GM19035 (cell line): Measurements from ENCODE around the gene RASGRP3.
A peak's percentile ranks its signal among the peaks of the same experiment; 100 is the strongest.

Experiments used
- ATAC-seq: cut with Tn5 transposase; IDR thresholded peaks from one replicate; pipeline ENCODE4 v1.9.1; 2021; ENCODE audit not compliant: unreplicated experiment

The RASGRP3 gene

DNA sequence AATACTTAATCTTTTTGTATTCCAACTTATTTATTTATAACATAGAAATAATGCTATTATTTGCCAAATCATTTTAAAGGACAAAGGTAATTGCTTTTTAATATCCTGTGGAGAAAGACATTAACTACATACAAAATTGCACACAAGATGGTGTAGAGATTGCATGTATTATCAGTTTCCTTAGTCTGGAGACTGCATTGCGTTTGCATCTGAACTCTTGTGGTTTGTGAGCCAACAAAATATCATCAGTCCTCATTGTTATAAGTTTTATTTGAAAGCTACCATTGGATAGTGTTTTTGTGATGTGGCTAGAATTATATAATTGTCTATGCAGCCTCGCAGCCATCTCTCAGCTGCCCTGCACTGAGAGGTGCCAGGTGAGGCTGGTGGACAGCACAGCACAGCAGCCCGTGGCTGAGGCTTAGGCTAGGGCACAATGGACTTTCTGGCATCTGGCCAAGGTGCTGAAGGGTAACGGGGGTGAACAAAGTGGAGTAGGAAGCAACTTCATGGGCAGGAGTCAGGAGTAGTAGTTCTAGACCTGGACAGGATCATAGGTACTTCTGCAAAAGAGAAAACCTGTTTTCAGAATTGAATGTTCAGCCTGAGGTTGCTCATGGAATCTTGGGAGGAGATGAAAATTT is 15.1 kb downstream of the RASGRP3 start:
- no peak for ATAC-seq

DNA sequence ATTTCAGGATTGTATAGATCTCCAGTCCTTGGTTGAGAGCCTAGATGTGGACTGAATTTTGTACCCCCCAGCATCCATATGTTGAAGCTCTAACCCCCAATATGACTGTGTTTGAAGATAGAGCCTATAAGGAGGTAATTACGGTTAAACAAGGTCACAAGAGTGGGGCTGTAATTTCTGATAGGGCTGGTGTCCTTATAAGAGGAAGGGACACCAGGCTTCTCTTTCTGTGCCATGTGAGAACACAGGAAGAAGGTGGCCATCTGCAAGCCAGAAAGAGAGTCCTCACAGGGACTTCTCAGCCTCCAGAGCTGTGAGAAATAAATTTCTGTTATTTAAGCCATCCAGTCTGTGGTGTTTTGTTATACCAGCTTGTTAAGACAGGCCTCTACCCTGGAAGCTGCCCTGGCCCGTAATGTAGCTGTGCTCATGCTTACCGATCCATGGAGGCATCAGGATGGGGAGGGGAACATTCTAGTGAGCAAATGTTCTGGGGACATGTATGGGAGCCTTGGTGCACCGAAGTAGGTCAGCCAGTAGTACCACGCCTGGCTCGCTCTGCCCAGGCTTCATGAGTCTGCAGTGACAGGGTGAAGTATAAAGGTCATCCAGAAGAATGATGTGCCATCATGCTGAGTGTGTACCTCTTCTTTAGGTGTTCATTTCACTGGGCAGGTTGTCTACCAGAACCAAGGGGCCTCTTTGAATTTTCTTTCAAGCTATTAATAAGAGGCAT is 16.1 kb downstream of the RASGRP3 start:
- no peak for ATAC-seq

DNA sequence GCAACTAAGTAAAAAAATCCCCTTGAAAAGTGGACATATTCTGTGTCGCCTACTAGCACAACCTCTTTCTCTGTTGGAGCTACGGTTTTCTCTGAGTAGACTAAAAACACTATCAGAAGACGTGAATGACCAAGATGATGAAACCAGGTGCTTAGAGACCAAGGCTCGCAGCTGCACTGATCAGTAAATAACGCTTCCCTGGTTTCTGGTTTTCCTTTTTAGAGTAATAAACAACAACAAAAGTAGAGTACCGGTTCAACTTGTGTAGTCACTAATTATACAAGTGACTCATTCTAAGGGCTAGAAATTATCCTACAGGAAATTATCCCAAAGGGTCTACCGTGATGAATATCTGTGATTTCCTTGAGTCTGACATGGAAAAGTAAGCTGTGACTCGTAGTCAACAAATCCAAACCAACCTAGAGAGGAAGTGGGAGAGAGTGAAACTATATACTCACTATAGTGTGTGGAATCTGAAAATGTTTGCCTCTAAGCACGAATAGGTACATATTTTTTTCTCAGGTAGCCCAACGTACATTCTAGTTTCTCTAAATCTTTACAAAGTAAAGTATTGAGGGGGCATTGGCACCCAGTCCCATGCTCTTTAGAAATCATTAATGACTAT is 17.8 kb downstream of the RASGRP3 start:
- ATAC-seq: peak; percentile 57

DNA sequence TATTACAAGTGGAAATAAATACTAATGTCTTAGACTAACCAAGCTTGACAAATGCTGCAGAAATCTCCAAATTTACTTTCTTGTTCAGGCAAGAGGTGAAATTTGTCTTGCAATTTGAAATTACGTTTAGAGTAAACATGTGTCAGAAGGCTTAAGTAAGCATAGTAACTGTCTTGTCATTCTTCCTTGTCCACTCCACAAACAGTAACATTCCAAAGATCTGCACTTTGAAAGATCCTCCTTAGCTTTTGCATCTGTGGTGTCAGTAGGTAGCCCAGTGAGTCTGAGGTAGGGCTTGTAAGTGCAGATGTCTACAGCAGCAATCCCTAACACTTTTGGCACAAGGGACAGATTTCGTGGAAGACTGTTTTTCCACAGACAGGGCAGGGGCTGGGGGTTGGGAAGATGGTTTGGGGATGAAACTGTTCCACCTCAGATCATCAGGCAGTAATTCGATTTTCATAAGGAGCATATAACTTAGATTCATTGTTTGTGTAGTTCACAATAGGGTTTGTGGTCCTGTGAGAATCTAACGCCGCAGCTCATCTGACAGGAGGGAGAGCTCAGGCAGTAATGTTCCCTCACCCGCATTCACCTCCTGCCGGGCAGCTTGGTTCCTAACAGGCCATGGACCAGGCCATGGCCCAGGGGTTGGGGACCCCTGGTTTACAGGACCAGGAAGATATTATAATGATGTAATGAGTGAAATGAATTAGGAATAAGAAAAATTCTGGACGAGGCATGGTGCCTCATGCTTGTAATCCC is 18.6 kb downstream of the RASGRP3 start:
- no peak for ATAC-seq

DNA sequence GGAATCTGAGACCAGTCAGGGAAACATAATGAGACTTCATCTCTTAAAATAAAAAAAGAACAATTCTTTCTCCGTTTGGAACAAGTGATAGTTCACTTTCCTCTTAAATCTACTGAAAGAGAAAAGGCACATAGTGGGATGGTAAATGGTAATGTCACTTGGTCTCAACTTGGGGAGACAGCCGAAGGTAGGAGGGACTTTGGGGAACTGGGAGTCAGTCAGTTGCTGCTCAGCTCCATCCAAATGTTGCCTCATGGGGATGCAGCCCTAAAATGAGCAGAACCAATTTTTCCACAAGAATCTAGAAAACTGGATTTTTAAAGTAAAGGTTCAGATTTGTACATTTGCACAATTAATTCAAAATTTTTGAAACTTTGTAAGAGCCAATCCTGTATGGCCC is 19.2 kb downstream of the RASGRP3 start:
- no peak for ATAC-seq

DNA sequence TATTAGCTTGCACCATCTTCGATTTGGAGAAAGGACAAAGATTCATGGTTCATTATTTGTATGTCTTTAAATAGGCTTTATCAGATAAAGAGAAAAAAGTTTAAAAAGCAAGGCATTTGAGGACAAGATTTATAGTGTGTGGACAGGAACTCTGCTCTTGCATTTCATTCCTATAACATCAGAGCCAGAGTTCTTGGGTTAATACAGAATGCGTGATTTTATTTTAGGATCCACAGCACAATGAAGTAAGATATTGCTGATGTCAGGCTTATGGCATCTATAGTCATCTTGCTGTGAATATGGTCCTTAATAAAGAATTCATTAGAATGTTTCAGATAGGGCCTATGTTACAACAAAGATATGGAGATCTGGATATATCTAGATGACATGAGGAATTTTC is 19.7 kb downstream of the RASGRP3 start:
- no peak for ATAC-seq

DNA sequence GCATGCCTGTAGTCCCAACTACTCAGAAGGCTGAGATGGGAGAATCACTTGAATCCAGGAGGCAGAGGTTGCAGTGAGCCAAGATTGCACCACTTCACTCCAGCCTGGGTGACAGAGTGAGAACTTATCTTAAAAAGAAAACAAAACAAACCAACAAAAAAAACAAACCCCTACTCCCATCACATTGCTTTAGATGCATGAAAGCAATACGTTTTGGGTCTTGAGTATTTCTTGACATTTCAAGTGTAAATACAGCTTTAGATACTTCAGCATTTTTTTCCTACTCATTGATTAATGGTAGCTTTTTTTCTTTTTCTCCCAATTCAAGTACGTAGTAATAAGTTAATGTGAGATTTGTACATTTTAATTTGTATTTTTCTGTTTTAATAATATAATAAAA is 20.3 kb downstream of the RASGRP3 start:
- no peak for ATAC-seq

DNA sequence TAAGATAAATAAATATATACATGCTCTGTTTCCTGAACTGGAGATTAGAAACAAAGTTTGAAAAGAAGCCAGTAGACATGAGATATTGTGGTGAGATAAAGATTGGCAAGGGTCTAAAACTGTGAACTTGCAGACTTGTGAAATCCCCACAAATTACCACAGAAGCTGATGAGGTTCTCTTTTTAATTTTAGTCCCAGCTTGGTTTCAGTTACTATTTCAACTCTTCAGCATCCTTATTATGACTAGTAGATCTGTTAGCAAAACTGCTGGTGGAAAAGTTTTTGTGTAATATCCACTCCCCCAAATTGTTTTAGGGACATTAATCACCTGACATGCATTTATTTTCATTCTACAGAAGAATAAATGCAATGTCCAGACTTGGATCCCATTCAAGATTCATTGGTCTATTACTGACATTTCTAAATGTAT is 20.8 kb downstream of the RASGRP3 start:
- ATAC-seq: peak; percentile 51

DNA sequence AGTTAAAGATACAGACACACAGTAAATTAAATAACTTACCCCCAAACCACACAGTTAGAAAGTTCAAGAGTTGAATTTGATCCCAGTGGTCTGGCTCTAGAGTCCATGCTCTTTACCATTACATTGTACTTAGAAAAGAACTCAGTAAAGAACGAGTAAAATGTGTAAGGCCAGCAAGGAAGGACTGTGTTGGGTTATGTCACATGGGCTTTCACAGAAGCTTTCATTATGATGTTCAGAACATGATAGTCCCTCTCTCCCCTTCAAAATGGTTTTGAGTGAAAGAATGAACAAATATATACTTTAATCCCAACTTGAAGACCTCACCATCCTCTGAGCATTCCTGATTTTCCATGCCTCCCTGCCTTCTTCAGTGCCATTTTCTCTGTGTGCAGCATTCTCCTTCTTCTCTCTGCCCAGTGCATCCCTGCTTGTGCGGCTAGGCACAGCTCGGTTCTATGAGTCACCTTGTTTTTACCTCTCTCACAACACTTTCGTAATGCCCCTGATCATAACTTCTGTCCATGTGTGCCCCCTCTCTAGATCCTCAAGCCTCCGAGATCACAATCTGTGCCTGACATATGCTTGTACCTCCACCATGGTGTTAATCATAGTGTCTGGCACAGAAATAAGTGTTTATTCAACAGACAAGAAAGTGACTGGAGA is 22.0 kb downstream of the RASGRP3 start:
- ATAC-seq: peak; percentile 15

DNA sequence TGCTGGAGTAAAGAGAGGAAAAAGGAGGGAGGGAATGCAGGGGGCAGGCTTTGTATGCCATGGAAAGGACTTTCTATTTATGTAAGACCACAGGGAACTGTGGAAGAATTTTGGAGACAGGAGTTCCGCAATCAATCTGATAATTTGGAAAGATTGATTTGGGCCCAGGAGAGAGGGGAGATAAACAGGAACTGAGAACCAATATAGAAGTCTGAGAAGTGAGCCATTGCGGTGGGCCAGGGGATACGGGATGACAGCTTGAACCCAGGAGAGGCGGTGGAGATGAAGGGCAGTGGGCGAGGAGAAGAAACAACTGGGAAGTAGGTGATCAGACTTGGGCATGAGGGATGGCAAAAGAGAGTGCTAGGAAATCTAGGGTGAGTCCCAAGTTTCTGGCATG is 23.7 kb downstream of the RASGRP3 start:
- ATAC-seq: no peak

DNA sequence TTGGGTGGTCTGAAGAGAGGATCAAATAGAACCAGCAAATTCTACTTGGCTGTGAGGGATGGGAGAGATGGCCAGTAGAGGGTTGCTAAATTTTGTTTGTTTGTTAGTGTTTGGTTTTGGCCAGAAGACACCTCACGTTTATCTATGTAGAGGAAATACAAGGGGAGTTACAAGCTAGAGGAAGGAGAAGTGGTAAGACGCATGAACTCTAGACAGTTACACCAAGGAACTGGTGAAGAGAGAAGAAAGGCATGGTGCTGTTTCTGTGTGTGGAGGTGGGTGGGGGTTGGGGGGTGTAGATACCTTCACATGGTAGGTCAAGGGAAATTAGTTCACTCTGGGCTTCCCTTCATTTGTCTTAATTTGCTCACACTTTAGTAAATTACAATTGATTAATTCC is 25.6 kb downstream of the RASGRP3 start:
- no peak for ATAC-seq

DNA sequence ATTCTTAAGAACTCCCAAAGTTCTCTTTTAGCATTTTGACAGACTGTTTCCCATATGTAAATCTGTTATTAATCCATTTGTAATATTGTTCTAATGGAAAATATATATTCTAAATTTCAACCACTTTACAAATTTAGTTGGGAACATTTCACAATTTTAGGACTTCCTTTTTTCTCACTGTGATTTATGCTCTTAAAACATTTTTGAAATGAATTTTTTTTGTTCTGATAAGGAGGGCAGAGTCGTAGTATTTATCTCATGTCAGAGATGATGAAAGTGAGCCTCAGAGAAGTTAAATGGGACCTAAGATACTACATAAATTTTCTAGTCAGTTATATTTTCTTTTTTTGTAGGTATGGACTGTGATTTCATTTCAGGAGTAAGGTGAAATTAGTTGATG is 26.6 kb downstream of the RASGRP3 start:
- no peak for ATAC-seq

DNA sequence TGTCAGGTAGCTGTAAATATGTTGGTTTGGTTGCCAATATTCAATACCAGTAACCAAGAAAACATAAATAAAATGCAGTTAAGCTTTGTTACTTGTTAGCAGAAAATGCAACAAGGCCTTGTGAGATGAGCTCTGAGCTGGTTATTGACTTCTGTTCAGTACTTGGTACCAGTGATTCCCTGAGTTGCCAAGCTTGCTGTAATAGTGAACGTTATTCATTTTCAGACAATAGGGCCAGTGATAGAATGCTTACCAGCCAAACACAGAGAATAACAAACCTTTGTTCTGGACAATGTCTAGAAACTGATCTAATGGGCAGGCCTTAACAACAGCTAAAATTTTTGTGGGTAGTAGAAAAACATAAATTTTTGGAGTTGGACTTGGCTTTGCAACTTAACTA is 29.5 kb downstream of the RASGRP3 start:
- no peak for ATAC-seq

DNA sequence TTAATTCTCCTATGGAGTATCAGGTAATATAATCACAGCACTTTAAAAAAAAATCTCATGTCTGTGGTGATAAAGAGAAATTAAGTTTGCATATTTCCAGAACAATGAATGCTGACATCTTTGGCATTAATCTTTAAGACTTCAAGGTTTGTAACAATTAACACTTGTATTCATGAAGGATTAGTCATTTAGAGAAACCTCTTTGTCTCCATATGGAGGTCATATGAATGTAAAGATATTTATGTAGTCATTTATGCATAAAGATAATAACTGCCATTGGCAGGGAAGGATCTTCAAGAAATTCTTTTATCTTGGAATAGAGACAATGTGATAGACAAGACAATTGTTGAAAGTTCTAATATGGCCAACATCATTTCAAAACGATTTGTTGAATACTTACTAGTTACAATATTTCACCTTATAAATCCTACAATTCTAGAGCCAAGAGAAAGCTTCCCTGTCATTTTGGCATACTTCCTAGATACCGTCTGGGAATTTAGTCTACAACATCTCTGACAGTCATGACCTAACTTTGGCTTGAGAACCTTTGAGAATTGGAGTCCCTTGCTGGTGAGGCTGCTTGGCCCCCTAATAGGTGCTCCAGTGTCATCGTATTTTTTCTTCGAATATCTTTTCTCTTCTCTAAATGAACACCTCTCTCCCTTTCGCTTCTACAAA is 33.6 kb downstream of the RASGRP3 start:
- ATAC-seq: no peak

DNA sequence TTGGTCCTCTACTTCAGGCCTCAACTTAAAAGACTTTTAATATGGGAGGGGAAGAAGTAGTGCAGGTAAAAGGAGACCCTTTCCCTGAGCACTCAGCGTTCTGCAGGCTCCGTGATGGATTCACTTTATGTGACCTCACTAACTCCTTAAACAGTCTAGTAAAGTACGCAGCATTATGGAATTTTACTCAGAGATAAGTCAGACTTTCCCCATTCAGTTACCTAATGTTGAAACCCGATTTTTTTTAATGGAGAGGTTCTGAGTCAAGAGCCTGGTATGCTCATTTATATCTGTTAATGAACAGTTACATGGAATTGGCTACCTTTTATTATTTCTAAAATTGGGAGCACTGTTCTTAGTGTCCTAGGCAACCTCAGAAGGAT is 34.1 kb downstream of the RASGRP3 start:
- no peak for ATAC-seq

DNA sequence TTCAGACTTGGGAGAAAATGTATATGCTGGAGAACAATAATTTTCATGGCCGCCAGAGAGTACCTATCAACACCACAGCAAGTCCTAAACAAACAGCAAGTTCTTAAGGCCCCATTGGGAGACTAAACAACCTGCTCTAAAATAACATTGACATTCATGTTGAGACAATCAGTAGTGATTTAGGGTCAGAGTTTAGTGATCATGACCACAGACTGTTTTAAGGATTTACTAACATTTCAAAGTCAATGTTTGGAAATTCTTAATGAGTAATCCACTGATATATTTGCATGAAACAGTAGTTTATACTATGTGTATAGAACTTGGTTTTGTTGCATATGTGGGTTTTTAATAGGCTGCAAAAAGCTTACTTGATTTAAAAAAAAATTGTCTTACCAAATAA is 34.7 kb downstream of the RASGRP3 start:
- no peak for ATAC-seq

DNA sequence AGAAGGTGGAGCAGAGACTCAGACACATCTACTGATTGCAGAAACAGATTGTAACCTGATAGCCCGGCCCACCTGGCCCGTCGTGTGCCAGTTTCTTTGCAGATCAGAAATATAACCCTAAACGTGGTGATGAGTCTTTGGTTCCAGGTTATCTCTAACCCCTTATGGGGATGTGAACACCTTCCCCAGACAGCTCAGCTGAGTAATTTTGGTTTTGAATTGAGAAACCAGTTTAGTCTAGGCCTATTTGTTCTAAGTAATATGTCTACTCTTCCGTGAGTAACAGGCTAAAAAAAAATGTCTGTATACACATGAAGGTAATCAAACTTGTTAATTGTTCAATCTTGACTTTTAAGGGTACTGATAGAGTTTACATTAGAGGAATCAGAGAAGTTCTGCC is 35.7 kb downstream of the RASGRP3 start:
- ATAC-seq: no peak

DNA sequence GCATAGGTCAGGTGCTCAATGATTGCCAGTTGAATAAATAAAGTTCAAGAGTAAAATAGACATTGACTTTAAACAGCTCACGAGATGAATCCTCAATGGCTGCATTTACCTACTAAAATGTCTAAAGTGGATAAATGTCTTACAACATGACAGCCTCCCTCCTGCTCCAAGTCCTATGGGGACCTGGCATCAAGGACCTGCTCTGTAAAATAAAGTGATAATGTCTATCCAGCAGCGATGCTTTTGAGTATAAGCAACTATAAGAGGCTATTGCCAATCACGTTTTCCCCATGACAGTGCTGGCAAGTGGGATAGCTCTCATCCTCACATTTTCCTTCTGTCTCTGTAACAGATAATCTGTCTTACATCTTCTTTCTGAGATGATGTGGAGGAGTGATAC is 37.0 kb downstream of the RASGRP3 start:
- ATAC-seq: no peak

DNA sequence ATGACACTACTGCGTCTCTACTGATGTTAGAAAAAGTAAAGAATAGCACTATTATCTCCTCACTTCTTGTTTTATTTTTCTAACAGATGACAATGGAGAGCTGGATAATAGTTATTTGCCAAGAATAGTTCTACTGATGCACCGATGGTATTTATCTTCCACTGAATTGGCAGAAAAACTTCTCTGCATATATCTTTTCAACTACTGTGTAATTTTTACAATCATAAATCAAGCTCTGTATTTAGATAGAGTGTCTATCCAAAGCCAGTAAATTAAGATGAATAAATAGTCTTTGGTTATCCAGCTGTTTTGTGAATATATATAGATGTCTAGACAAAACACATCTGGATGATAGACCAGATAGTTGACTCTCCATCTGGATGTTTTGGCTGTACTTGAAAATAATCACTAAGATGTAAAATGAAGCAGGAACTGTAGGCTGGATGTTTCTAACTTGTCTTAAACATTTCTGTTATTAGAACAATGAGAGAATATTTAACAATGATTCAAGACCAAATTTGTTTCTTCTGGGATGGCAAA is 40.1 kb downstream of the RASGRP3 start:
- no peak for ATAC-seq

DNA sequence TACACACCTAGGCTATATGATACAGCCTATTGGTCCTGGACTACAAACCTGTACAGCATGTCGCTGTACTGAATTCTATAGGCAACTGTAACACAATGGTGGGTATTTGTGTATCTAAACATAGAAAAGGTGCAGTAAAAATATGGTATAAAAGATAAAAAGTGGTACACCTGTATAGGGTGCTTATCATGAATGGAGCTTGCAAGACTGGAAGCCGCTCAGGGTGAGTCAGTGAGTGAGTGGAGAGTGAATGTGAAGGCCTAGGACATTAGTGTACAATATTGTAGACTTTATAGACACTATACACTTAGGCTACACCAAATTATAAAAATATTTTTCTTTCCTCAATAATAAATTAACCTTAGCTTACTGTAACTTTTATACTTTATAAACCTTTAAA is 41.8 kb downstream of the RASGRP3 start:
- ATAC-seq: no peak
